GM10248 (cell line): ENCODE measurements around the gene ALPK3.

ENCODE experiments used
- CTCF ChIA-PET: fragments of 300-600 bp; sonication (Branson Sonifier 250); formaldehyde crosslinking; extraction: SDS; loops from one replicate; lab custom pipeline; 2021; ENCODE audit warnings: antibody characterized with exemption; lab: Yijun Ruan, JAX
- POLR2A ChIA-PET: fragments of 350-650 bp; sonication (Branson Sonifier 250); formaldehyde crosslinking; extraction: SDS; loops from one replicate; lab custom pipeline; 2020; ENCODE audit warnings: antibody characterized with exemption; lab: Yijun Ruan, JAX
- DNase-seq: peaks from one replicate; pipeline ENCODE4 v3.0.0; 2012; ENCODE audit errors: extremely low spot score
- CTCF ChIP-seq: IDR thresholded peaks from 2 replicates; pipeline ENCODE4 v1.5.1; 2012; ENCODE audit warnings: mild to moderate bottlenecking, low read depth; ENCODE audit errors: extremely low read depth, missing control alignments, control extremely low read depth

The ALPK3 gene

GRCh38 chr15:84892786-84893307, 75.7 kb downstream of the ALPK3 start:
- no peak for TF ChIP-seq CTCF
- POLR2A ChIA-PET, result no interaction called here
- no peak for DNase-seq
- CTCF ChIA-PET, result interaction anchor here (1.0 to 2.0 kb wide), 2 partner anchors 14 to 322 kb away, joined by 5 read pairs; no protein-coding TSS in a partner anchor

GRCh38 chr15:84893607-84894006, 76.5 kb downstream of the ALPK3 start:
- ChIA-PET CTCF (no interaction called here), POLR2A (no interaction called here)
- TF ChIP-seq CTCF, result no peak
- DNase-seq, result no peak

GRCh38 chr15:84894736-84895425, 77.7 kb downstream of the ALPK3 start:
- CTCF ChIA-PET, result no interaction called here
- POLR2A ChIA-PET, result no interaction called here
- no peak for TF ChIP-seq CTCF
- DNase-seq, result no peak

GRCh38 chr15:84898761-84899160, 81.6 kb downstream of the ALPK3 start:
- no peak for TF ChIP-seq CTCF
- ChIA-PET CTCF (interaction anchor here (0.8 to 1.4 kb wide), 3 partner anchors 14 to 29 kb away, joined by 3 read pairs; no protein-coding TSS in a partner anchor), POLR2A (no interaction called here)
- DNase-seq, result no peak

- TF ChIP-seq CTCF, result no peak
- ChIA-PET CTCF (no interaction called here), POLR2A (no interaction called here)
- DNase-seq, result no peak
These were observed 82.6 kb downstream of the ALPK3 start for GRCh38 chr15:84899750-84900149.

- POLR2A ChIA-PET, result no interaction called here
These were observed 84.4 kb downstream of the ALPK3 start for GRCh38 chr15:84901540-84901939.

More at GRCh38 chr15:84901540-84901939, 84.4 kb downstream of the ALPK3 start:
- no peak for TF ChIP-seq CTCF
- CTCF ChIA-PET, result interaction anchor here (1.1 kb wide), 1 partner anchor 23 kb away, joined by 3 read pairs; no protein-coding TSS in a partner anchor
- no peak for DNase-seq
